Measurements from ENCODE around the gene CREB3L2. TPM values are rescaled to one million over a fixed set of nuclear protein-coding genes. Genes with fewer than 3 reads are reported as not detected.

Gene CREB3L2
- total and polyA plus RNA-seq, 10 of the 15 experiments (the other 5 are each of a cell fraction or from before 2014, with no cell fraction given), result 6.4 to 67.1 (median 26.2) TPM

GRCh38 chr7:138024343-138024691 lies 22.4 kb upstream of the CREB3L2 start:
- Histone ChIP-seq H3K9ac (ENCODE audit: control insufficient read depth, insufficient read depth, low read length) (no peak overlapping the region), H3K27ac (ENCODE audit: control insufficient read depth, insufficient read depth) (peak overlapping the region; percentile 79), H3K36me3 (ENCODE audit: control insufficient read depth in 2 of 2, insufficient read depth in 2 of 2, low read length in 1 of 2) (no peaks in the 10 kb centered on the region), H3K4me2 (ENCODE audit: control insufficient read depth, insufficient read depth) (peak overlapping the region; percentile 26; the same call in 1 of the 2 replicates), H3K79me2 (ENCODE audit: control insufficient read depth, insufficient read depth, low read length) (no peaks in the 10 kb centered on the region), H3K9me3 (replicated peaks; ENCODE audit: control insufficient read depth, insufficient read depth, low read length) (peaks cover 11% of the 10 kb centered on the region; the same call in 2 of the 3 replicates), H3K4me1 (ENCODE audit: control insufficient read depth, insufficient read depth, low read length) (peaks cover 56% of the 10 kb centered on the region), H2AFZ (ENCODE audit: control insufficient read depth, low read depth, low read length) (no peak overlapping the region; the same call in 1 of the 2 replicates), H4K20me1 (ENCODE audit: control insufficient read depth, insufficient read depth) (no peaks in the 10 kb centered on the region), H3K4me3 (peak overlapping the region; percentile 25; the same call in 1 of the 2 replicates), H3K27me3 (replicated peaks in 1 of 2; ENCODE audit: control insufficient read depth in 2 of 2, insufficient read depth in 2 of 2, low read length in 1 of 2) (no peaks in the 10 kb centered on the region)
- SMC1A ChIA-PET (ENCODE audit: uncharacterized antibody, unreplicated experiment), result interaction anchor here (0.6 to 5.7 kb wide), 19 partner anchors 8 to 979 kb away, joined by 3 to 45 read pairs (median 5); partner anchors contain the start of gene CREB3L2
- ATAC-seq, result no peak
- RAD21 ChIA-PET (ENCODE audit: unreplicated experiment), result interaction anchor here (0.9 to 2.4 kb wide), 17 partner anchors 10 to 714 kb away, joined by 3 to 15 read pairs (median 4); partner anchors contain the start of gene CREB3L2
- in situ Hi-C loops (cut with MboI), result no loop called here
- no peak for FAIRE-seq
- DNase-seq (ENCODE audit: low read depth, low spot score), result no peak
- no TSS peak for BruUV-seq (replicated peaks)
- CTCF ChIA-PET, result interaction anchor here (0.6 to 2.6 kb wide), 15 partner anchors 8 to 714 kb away, joined by 3 to 22 read pairs (median 6); partner anchors contain the start of gene CREB3L2
- 0 out of 2 replicates have a peak, but pooled peaks have one; percentile 29 for TF ChIP-seq ATF2 (IDR thresholded peaks at IDR 0.05; ENCODE audit: low read length)
- 0 out of 2 replicates have a peak, but pooled peaks have one; percentile 61 for TF ChIP-seq NFYB (IDR thresholded peaks at IDR 0.05; ENCODE audit: insufficient read depth, low read depth, low read length)
- peak; percentile 1; the same call in 1 of the 2 replicates for TF ChIP-seq JUNB (IDR thresholded peaks at IDR 0.05)
- no peak for TF ChIP-seq PBX3 (IDR thresholded peaks at IDR 0.05; ENCODE audit: insufficient replicate concordance, low read depth, low read length)
- POLR2A ChIA-PET, result interaction anchor here (0.9 to 2.0 kb wide), 3 partner anchors 27 to 254 kb away, joined by 3 to 10 read pairs (median 4); no protein-coding TSS in a partner anchor
- intact Hi-C loops (cut with micrococcal nuclease; ENCODE audit: unreplicated experiment), result no loop called here

Data from GM12878 (cell line).